ENCODE results near the gene RUNX2.
A peak's percentile ranks its signal among the peaks of the same experiment; 100 is the strongest.
"Not testable (repeated sequence)": the region's sequence is repeated elsewhere in the genome, so short reads cannot be mapped to it uniquely, and the experiment has no call there.

Gene RUNX2

GRCh38 chr6:45327956-45328522, at the start of gene RUNX2:
Gene RUNX2, plus strand, starts transcription at chr6:45328330. Its CDS starts 397 bp downstream, at chr6:45328727.
- no peak for DNase-seq

GRCh38 chr6:45278367-45278766, 49.8 kb upstream of the RUNX2 start:
- no peak for DNase-seq

DNA sequence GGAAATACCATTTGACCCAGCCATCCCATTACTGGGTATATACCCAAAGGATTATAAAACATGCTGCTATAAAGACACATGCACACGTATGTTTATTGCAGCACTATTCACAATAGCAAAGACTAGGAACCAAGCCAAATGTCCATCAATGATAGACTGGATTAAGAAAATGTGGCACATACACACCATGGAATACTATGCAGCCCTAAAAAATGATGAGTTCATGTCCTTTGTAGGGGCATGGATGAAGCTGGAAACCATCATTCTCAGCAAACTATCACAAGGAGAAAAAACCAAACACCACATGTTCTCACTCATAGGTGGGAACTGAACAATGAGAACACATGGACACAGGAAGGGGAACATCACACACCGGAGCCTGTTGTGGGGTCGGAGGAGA, 41.4 kb upstream of the RUNX2 start:
- not testable (repeated sequence) for DNase-seq

- DNase-seq, result no peak
Measured at GRCh38 chr6:45289751-45290514, 38.2 kb upstream of the RUNX2 start.

DNA sequence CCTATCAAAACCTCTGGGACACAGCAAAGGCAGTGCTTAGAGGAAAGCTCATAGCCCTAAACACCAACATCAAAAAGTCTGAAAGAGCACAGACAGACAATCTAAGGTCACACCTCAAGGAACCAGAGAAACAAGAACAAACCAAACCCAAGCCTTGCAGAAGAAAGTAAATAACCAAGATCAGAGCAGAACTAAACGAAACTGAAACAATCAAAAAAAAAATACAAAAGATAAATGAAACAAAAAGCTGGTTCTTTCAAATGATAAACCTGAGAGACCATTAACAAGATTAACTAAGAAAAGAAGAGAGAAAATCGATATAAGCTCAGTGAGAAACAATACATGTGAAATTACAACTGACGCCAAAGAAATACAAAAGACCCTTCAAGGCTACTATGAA, 34.8 kb upstream of the RUNX2 start:
- no peak for DNase-seq

GRCh38 chr6:45294065-45294701, 33.9 kb upstream of the RUNX2 start:
- DNase-seq, result not testable (repeated sequence)

DNA sequence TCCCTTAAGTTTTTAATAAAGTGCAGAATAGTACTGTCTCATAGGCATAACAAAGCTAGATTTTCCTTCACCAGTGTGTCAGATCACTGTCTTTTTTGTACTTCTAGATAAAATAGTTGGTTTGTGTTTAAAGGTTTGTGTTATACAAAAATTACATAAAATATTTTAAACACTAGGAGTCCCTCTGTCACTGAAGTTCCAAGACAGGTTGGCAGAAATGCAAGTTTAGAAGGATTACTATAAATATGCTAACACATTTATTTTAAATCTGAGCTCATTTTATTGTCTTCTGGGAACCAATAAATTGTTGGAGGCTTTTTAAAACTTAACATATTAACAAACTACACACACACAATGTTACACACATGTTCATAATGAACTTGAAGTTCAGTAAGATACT, 30.8 kb upstream of the RUNX2 start:
- no peak for DNase-seq

- no peak for DNase-seq
Measured at GRCh38 chr6:45299096-45299581, 29.0 kb upstream of the RUNX2 start.

- no peak for DNase-seq
Measured at GRCh38 chr6:45300736-45301135, 27.4 kb upstream of the RUNX2 start.

GRCh38 chr6:45301348-45302142, 26.6 kb upstream of the RUNX2 start:
- DNase-seq, result no peak

- DNase-seq, result no peak
Measured at GRCh38 chr6:45302832-45303231, 25.3 kb upstream of the RUNX2 start.

DNA sequence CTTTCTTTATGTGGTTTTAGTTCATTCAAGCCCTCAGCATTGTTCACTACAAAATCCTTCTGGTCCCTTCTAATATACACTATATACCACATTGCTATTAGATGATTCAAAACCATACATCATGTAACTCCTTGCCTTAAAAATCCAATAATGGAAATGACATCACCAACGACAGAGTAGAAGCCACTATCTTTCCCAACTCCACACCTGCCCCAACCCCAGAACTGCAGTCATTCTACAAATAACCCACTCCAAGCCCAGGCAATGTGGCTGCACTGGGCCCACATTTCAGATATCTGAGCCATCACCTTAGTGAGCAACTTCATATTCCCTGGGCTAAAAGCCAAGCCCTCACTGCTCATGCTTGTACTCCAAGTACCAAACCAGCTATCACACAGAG, 22.6 kb upstream of the RUNX2 start:
- no peak for DNase-seq

DNA sequence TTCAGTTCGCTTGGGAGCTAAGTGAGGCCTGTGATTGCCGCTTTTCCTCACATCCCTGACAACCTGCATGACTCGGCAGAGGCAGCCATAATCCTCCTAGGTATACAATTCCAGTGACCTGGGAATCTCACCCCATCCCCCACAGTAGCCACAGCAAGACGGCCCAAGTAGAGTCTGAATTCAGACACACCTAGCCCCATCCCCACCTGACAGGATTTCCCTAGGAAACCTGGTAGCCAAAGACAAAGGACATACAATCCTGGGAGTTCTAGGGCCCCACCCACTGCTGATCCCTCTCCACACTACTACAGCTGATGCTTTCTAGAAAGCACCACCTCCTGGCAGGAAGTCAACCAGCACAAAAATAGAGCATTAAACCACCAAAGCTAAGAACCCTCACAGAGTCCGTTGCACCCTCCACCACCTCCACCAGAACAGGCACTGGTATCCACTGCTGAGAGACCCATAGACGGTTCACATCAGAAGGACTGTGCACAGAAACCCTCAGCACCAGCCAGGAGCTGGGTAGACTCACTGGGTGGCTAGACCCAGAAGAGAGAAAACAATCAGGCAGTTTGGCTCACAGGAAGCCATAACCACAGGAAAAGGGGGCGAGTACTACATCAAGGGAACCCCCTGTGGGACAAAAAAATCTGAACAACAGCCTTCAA, 17.9 kb upstream of the RUNX2 start:
- DNase-seq, result peak; percentile 3

GRCh38 chr6:45314146-45314545, 14.0 kb upstream of the RUNX2 start:
- no peak for DNase-seq

DNA sequence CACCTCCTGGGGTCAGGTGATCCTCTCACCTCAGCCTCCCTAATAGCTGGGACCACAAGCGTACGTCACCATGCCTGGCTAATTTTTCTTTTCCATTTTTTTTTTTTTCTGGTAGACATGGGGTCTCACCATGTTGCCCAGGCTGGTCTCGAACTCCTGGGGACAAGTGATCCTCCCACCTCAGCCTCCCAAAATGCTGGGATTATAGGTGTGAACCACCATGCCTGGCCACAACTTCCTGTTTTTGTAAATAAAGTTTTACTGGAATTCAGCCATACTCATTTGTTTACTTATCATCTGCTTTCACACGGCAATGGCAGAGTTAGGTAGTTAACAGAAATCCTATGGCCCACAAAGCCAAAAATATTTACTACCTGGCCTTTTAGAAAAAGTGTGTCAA, 7.8 kb upstream of the RUNX2 start:
- DNase-seq, result no peak

GRCh38 chr6:45323656-45324224, 4.4 kb upstream of the RUNX2 start:
- DNase-seq, result no peak

DNA sequence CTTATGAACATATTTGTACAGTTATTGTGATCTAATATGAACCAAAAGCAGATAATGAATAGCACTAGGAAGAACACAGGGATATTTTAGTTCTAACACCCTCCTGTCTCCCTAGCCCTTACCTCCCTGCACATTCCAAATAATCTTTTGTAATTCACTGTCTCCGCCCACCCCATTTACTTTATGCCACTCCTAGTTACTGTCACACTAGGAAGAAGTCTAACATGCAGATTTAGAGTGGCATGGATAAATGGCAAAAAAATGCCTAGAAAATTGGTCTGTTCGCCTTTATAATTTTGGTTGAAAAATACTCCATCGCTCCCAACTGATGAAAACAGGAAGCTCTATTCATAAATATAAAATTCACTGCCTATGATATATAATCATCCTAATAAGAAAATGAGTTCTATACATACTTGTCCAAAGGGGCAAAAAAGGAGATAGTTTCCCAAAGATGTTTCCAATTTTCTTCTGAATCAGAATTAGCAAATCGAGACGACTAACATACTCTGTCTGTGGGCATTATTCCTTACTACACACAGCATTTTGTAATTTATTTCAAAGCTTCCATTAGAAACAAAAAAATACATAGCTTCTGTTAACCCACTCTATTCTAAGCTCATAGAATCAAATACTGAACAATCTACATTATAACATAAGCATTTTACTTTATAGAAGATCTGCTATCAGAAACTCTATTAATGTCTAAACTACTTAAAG, 1.3 kb upstream of the RUNX2 start:
- DNase-seq, result no peak

GRCh38 chr6:45328523-45328922, 393 bp downstream of the RUNX2 start:
- DNase-seq, result no peak

GRCh38 chr6:45344900-45345299, 16.8 kb downstream of the RUNX2 start:
- DNase-seq, result no peak

DNA sequence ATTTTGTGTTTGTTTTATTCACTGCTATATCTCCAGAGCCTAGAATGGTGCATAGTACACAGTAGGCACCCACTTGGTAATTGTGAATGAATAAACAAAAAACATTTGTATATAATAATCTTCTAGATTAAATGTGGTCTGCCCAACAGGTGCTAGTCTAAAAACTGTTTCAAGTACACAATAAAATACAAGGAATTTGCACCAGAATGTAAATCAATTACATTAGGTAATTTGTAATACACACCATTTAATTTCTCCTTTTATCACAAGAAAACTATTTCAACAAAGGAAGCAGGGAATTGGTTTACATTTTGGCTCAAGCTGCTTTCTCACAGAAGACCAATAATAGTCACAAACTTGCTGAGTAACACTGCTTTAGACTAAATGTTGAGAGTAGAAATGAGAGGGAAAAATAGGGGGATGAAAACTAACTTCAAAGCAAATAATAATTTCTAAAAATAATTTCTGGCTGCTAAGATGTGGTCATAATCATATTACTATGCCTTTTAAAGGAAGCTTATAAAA, 22.1 kb downstream of the RUNX2 start:
- no peak for DNase-seq

GRCh38 chr6:45351076-45351475, 22.9 kb downstream of the RUNX2 start:
- no peak for DNase-seq

Data from activated CD4-positive, alpha-beta T cell treated with anti-CD3 and anti-CD28 coated beads, Interleukin-2, amount 50 U/mL, for 1 hour (primary cell).